ENCODE measurements around the gene SLC25A6. TPM values are rescaled to one million over a fixed set of nuclear protein-coding genes. Genes with fewer than 3 reads are reported as not detected.
A peak's percentile ranks its signal among the peaks of the same experiment; 100 is the strongest.

The SLC25A6 gene
- total and polyA plus RNA-seq, 9 of the 15 experiments (the other 6 are each of a cell fraction or from before 2014, with no cell fraction given) = 24.6 to 330 (median 129) TPM

DNA sequence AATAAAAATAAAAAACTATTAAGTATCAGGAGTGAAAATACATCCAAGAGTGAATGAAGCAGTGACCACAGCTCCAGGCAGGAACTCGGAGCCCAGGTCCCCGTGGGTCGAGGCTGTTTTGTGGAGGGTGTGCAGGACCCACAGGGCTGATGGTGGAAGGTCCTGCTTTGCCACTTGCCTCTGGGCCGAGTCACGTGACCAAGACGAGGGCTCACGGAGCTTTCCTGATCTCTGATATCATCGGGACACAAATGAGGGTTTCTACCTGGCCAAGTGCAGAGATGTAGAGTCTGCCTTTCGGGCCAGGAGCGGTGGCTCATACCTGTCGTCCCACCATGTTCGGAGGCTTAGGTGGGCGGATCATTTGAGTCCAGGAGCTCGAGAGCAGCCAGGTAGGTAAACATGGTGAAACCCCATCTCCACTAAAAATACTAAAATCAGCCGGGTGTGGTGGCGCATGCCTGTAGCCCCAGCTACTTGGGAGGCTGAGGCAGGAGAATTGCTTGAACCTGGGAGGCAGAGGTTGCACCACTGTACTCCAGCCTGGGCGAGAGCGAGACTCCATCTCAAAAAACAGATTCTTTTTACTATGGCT is 7.2 kb downstream of the SLC25A6 start (continued):
- TF ChIP-seq KLF13 (tag; IDR thresholded peaks at IDR 0.05; ENCODE audit: borderline replicate concordance, low read depth) = no peak
- TF ChIP-seq ZNF695 (CRISPR knock-in tag; IDR thresholded peaks at IDR 0.05) = no peak
- no peak for TF ChIP-seq NR4A1 (CRISPR knock-in tag; IDR thresholded peaks at IDR 0.05)
- no peak for TF ChIP-seq NR4A1 (tag; IDR thresholded peaks at IDR 0.05)
- no peak for TF ChIP-seq THRAP3 (IDR thresholded peaks at IDR 0.05; ENCODE audit: borderline replicate concordance)
- TF ChIP-seq ZNF354B (CRISPR knock-in tag; IDR thresholded peaks at IDR 0.05) = no peak
- no peak for TF ChIP-seq HOXB6 (CRISPR knock-in tag; IDR thresholded peaks at IDR 0.05; ENCODE audit: borderline replicate concordance)
- peak; percentile 70 for TF ChIP-seq POLR2A (conservative IDR thresholded peaks at IDR 0.05)
- no peak for TF ChIP-seq CC2D1A (IDR thresholded peaks at IDR 0.05)
- peak; percentile 39 for TF ChIP-seq HMGN3 (IDR thresholded peaks at IDR 0.05; ENCODE audit: borderline replicate concordance, extremely low read depth, insufficient read length, low read depth, low read length)
- no peak for TF ChIP-seq TRIM28 (IDR thresholded peaks at IDR 0.05)
- peak; percentile 83 for TF ChIP-seq TFE3 (CRISPR knock-in tag; IDR thresholded peaks at IDR 0.05)
- TF ChIP-seq RAD51 (IDR thresholded peaks at IDR 0.05; ENCODE audit: borderline replicate concordance, low read depth) = peak; percentile 84
- no peak for TF ChIP-seq ZFPM2 (CRISPR knock-in tag; IDR thresholded peaks at IDR 0.05)
- TF ChIP-seq SRSF1 (IDR thresholded peaks at IDR 0.05; ENCODE audit: low read depth, low read length) = no peak
- no peak for TF ChIP-seq ZNF445 (CRISPR knock-in tag; IDR thresholded peaks at IDR 0.05; ENCODE audit: low read depth)
- TF ChIP-seq HDAC3 (IDR thresholded peaks at IDR 0.05; ENCODE audit: borderline replicate concordance, partially characterized antibody) = no peak
- TF ChIP-seq POLR2AphosphoS2 (IDR thresholded peaks at IDR 0.05; ENCODE audit: low read length) = peak; percentile 81
- TF ChIP-seq ZNF778 (CRISPR knock-in tag; IDR thresholded peaks at IDR 0.05) = no peak
- TF ChIP-seq, protein P1, sequence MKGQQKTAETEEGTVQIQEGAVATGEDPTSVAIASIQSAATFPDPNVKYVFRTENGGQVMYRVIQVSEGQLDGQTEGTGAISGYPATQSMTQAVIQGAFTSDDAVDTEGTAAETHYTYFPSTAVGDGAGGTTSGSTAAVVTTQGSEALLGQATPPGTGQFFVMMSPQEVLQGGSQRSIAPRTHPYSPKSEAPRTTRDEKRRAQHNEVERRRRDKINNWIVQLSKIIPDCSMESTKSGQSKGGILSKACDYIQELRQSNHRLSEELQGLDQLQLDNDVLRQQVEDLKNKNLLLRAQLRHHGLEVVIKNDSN (CRISPR knock-in tag; IDR thresholded peaks at IDR 0.05) = peak; percentile 59
- TF ChIP-seq, protein P2, sequence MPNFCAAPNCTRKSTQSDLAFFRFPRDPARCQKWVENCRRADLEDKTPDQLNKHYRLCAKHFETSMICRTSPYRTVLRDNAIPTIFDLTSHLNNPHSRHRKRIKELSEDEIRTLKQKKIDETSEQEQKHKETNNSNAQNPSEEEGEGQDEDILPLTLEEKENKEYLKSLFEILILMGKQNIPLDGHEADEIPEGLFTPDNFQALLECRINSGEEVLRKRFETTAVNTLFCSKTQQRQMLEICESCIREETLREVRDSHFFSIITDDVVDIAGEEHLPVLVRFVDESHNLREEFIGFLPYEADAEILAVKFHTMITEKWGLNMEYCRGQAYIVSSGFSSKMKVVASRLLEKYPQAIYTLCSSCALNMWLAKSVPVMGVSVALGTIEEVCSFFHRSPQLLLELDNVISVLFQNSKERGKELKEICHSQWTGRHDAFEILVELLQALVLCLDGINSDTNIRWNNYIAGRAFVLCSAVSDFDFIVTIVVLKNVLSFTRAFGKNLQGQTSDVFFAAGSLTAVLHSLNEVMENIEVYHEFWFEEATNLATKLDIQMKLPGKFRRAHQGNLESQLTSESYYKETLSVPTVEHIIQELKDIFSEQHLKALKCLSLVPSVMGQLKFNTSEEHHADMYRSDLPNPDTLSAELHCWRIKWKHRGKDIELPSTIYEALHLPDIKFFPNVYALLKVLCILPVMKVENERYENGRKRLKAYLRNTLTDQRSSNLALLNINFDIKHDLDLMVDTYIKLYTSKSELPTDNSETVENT (CRISPR knock-in tag; IDR thresholded peaks at IDR 0.05) = no peak
- TF ChIP-seq RBFOX2 (IDR thresholded peaks at IDR 0.05; ENCODE audit: low read depth, low read length) = peak; percentile 50; the same call in 1 of the 2 replicates
- TF ChIP-seq TAF1 (IDR thresholded peaks at IDR 0.05; ENCODE audit: control insufficient read depth, extremely low read depth, insufficient read depth, low read length, severe bottlenecking) = no peak
- TF ChIP-seq KAT8 (IDR thresholded peaks at IDR 0.05; ENCODE audit: low read depth) = no peak
- TF ChIP-seq ARNT (IDR thresholded peaks at IDR 0.05) = no peak

All from K562 (cell line).